ENCODE data around the gene KCTD2. TPM values are rescaled to one million over a fixed set of nuclear protein-coding genes. Genes with fewer than 3 reads are reported as not detected.

Gene KCTD2
- total and polyA plus RNA-seq, 2 of the 13 experiments (the other 11 are each of a cell fraction or from before 2014, with no cell fraction given): 28.3 to 32.6 TPM

GRCh38 chr17:75078284-75079022, 31.4 kb downstream of the KCTD2 start (continued):
- TF ChIP-seq ZNF609 (CRISPR knock-in tag; IDR thresholded peaks at IDR 0.05; ENCODE audit: borderline replicate concordance) (0 out of 2 replicates have a peak, but pooled peaks have one; percentile 12), TEF (CRISPR knock-in tag; IDR thresholded peaks at IDR 0.05) (no peak), ZNF282 (IDR thresholded peaks at IDR 0.05; ENCODE audit: partially characterized antibody) (no peak), NFKB2 (CRISPR knock-in tag; IDR thresholded peaks at IDR 0.05; ENCODE audit: borderline replicate concordance) (0 out of 2 replicates have a peak, but pooled peaks have one; percentile 18), GATAD2A (CRISPR knock-in tag; IDR thresholded peaks at IDR 0.05) (peak; percentile 37), PRDM4 (CRISPR knock-in tag; IDR thresholded peaks at IDR 0.05; ENCODE audit: borderline replicate concordance) (no peak), FOXA3 (CRISPR knock-in tag; IDR thresholded peaks at IDR 0.05) (0 out of 2 replicates have a peak, but pooled peaks have one; percentile 7), RARG (CRISPR knock-in tag; IDR thresholded peaks at IDR 0.05; ENCODE audit: low read depth) (no peak), KLF16 (CRISPR knock-in tag; IDR thresholded peaks at IDR 0.05) (no peak), NFATC3 (CRISPR knock-in tag; IDR thresholded peaks at IDR 0.05) (0 out of 2 replicates have a peak, but pooled peaks have one; percentile 3)

All from HepG2 (cell line).